GM20000 (cell line): Measurements from ENCODE around the gene MATN1.

Source experiments
- DNase-seq: peaks from one replicate; pipeline ENCODE4 v3.0.0; 2012; ENCODE audit warnings: low spot score
- CTCF ChIP-seq: IDR thresholded peaks from 2 replicates; pipeline ENCODE4 v1.5.1; 2012; ENCODE audit warnings: mild to moderate bottlenecking, control low read depth; ENCODE audit errors: extremely low read depth, missing control alignments

MATN1 gene

GRCh38 chr1:30694280-30695175 is 28.9 kb downstream of the MATN1 start:
- DNase-seq = no peak
- TF ChIP-seq CTCF = no peak

- no peak for TF ChIP-seq CTCF
These were observed 29.6 kb downstream of the MATN1 start for GRCh38 chr1:30693822-30694221.

GRCh38 chr1:30693366-30693765 is 30.0 kb downstream of the MATN1 start:
- no peak for DNase-seq
- no peak for TF ChIP-seq CTCF

More at GRCh38 chr1:30693822-30694221, 29.6 kb downstream of the MATN1 start:
- DNase-seq = no peak

- no peak for DNase-seq
- no peak for TF ChIP-seq CTCF
These were observed 30.5 kb downstream of the MATN1 start for GRCh38 chr1:30692948-30693301.

- no peak for DNase-seq
- TF ChIP-seq CTCF = no peak
These were observed 31.0 kb downstream of the MATN1 start for GRCh38 chr1:30692201-30692947.

- no peak for DNase-seq
- no peak for TF ChIP-seq CTCF
These were observed 31.9 kb downstream of the MATN1 start for GRCh38 chr1:30691480-30691879.
